ENCODE data around the gene CHST5.
"Not testable (repeated sequence)": the region's sequence is repeated elsewhere in the genome, so short reads cannot be mapped to it uniquely, and the experiment has no call there.

CHST5 gene

GRCh38 chr16:75506107-75506506 lies 29.8 kb downstream of the CHST5 start:
- DNase-seq (ENCODE audit: low spot score): no peak

GRCh38 chr16:75503801-75504200 lies 32.1 kb downstream of the CHST5 start:
- no peak for DNase-seq (ENCODE audit: low spot score)

GRCh38 chr16:75502916-75503605 lies 32.8 kb downstream of the CHST5 start:
- no peak for DNase-seq (ENCODE audit: low spot score)

- DNase-seq (ENCODE audit: low spot score): not testable (repeated sequence)
Observed at GRCh38 chr16:75501820-75502219, 34.1 kb downstream of the CHST5 start.

GRCh38 chr16:75501359-75501758 lies 34.5 kb downstream of the CHST5 start:
- no peak for DNase-seq (ENCODE audit: low spot score)

- DNase-seq (ENCODE audit: low spot score): not testable (repeated sequence)
Observed at GRCh38 chr16:75498605-75499322, 37.1 kb downstream of the CHST5 start.

- DNase-seq (ENCODE audit: low spot score): no peak
Observed at GRCh38 chr16:75497558-75497957, 38.4 kb downstream of the CHST5 start.

- no peak for DNase-seq (ENCODE audit: low spot score)
Observed at GRCh38 chr16:75495076-75495674, 40.7 kb downstream of the CHST5 start, which contains the start of gene CHST6. CHST6 (minus strand) TSS chr16:75495441; CDS start chr16:75479828, 15,613 bp downstream.

- DNase-seq (ENCODE audit: low spot score): no peak
Observed at GRCh38 chr16:75494661-75495075, 41.2 kb downstream of the CHST5 start.

- no peak for DNase-seq (ENCODE audit: low spot score)
Observed at GRCh38 chr16:75494184-75494583, 41.7 kb downstream of the CHST5 start.

GRCh38 chr16:75491876-75492275 lies 44.0 kb downstream of the CHST5 start:
- DNase-seq (ENCODE audit: low spot score): no peak

GRCh38 chr16:75488322-75488721 lies 47.6 kb downstream of the CHST5 start:
- no peak for DNase-seq (ENCODE audit: low spot score)

GRCh38 chr16:75486676-75487313 lies 49.1 kb downstream of the CHST5 start:
- no peak for DNase-seq (ENCODE audit: low spot score)

- no peak for DNase-seq (ENCODE audit: low spot score)
Observed at GRCh38 chr16:75486014-75486675, 49.8 kb downstream of the CHST5 start.

GRCh38 chr16:75485230-75486013 lies 50.5 kb downstream of the CHST5 start:
- DNase-seq (ENCODE audit: low spot score): no peak

- no peak for DNase-seq (ENCODE audit: low spot score)
Observed at GRCh38 chr16:75483222-75483621, 52.7 kb downstream of the CHST5 start.

- DNase-seq (ENCODE audit: low spot score): no peak
Observed at GRCh38 chr16:75482434-75483205, 53.3 kb downstream of the CHST5 start.

- DNase-seq (ENCODE audit: low spot score): no peak
Observed at GRCh38 chr16:75481475-75481874, 54.4 kb downstream of the CHST5 start.

GRCh38 chr16:75479421-75479990 lies 56.4 kb downstream of the CHST5 start:
- no peak for DNase-seq (ENCODE audit: low spot score)

All from hepatic stellate cell (primary cell).